HG03196 (cell line): ENCODE data around the gene NFATC1.
"Not testable (repeated sequence)": the region's sequence is repeated elsewhere in the genome, so short reads cannot be mapped to it uniquely, and the experiment has no call there.

ENCODE experiments used
- ATAC-seq: cut with Tn5 transposase; IDR thresholded peaks from one replicate; pipeline ENCODE4 v1.9.1; 2021; ENCODE audit not compliant: unreplicated experiment

The NFATC1 gene

GRCh38 chr18:79469309-79469708 lies 73.6 kb downstream of the NFATC1 start:
- no peak for ATAC-seq

GRCh38 chr18:79469751-79470505 lies 74.2 kb downstream of the NFATC1 start:
- ATAC-seq = no peak

- no peak for ATAC-seq
Measured at GRCh38 chr18:79470547-79470946, 74.8 kb downstream of the NFATC1 start.

GRCh38 chr18:79471046-79471445 lies 75.3 kb downstream of the NFATC1 start:
- no peak for ATAC-seq

- no peak for ATAC-seq
Measured at GRCh38 chr18:79471597-79471996, 75.9 kb downstream of the NFATC1 start.

- no peak for ATAC-seq
Measured at GRCh38 chr18:79472176-79472575, 76.4 kb downstream of the NFATC1 start.

GRCh38 chr18:79472946-79473345 lies 77.2 kb downstream of the NFATC1 start:
- ATAC-seq = no peak

- no peak for ATAC-seq
Measured at GRCh38 chr18:79476031-79476917, 80.5 kb downstream of the NFATC1 start.

GRCh38 chr18:79476918-79477571 lies 81.3 kb downstream of the NFATC1 start:
- no peak for ATAC-seq

- ATAC-seq = no peak
Measured at GRCh38 chr18:79477711-79478483, 82.2 kb downstream of the NFATC1 start.

- ATAC-seq = no peak
Measured at GRCh38 chr18:79478484-79479115, 82.9 kb downstream of the NFATC1 start.

- no peak for ATAC-seq
Measured at GRCh38 chr18:79479116-79479760, 83.5 kb downstream of the NFATC1 start.

- no peak for ATAC-seq
Measured at GRCh38 chr18:79479761-79480161, 84.0 kb downstream of the NFATC1 start.

- ATAC-seq = no peak
Measured at GRCh38 chr18:79480171-79481045, 84.7 kb downstream of the NFATC1 start.

- no peak for ATAC-seq
Measured at GRCh38 chr18:79481046-79481790, 85.5 kb downstream of the NFATC1 start.

GRCh38 chr18:79483393-79483792 lies 87.7 kb downstream of the NFATC1 start:
- not testable (repeated sequence) for ATAC-seq

- ATAC-seq = no peak
Measured at GRCh38 chr18:79483971-79484491, 88.3 kb downstream of the NFATC1 start.
